ENCODE data around the gene EEF1A2.

The EEF1A2 gene

GRCh38 chr20:63537525-63538203, 38.8 kb upstream of the EEF1A2 start:
- Histone ChIP-seq H3K4me3 (ENCODE audit: low read length in 2 of 2) (peak overlapping the region in 1 of 2 donors; percentile 27), H3K9ac (ENCODE audit: low read depth, low read length, poor library complexity) (peak overlapping the region; percentile 81), H4K8ac (ENCODE audit: low read depth, low read length) (peak overlapping the region; percentile 17), H4K91ac (ENCODE audit: low read depth, low read length, poor library complexity) (no peak overlapping the region), H3K27me3 (ENCODE audit: control insufficient read depth in 3 of 3, insufficient read depth in 3 of 3, low read depth in 1 of 3, low read length in 3 of 3) (peaks cover 0 to 20% (median 0%) of the 10 kb centered on the region in 3 experiments), H3K4me2 (ENCODE audit: insufficient read depth, low read length, poor library complexity, severe bottlenecking) (peak overlapping the region; percentile 45), H2BK120ac (ENCODE audit: low read depth, low read length) (no peak overlapping the region), H3K14ac (ENCODE audit: low read length) (no peak overlapping the region), H3K79me1 (ENCODE audit: low read depth, low read length) (no peaks in the 10 kb centered on the region), H2BK12ac (ENCODE audit: low read length) (peak overlapping the region; percentile 100), H2AFZ (ENCODE audit: low read length) (peak overlapping the region; percentile 84), H3K9me3 (replicated peaks in 1 of 2; ENCODE audit: control insufficient read depth in 2 of 2, insufficient read depth in 1 of 2, low read depth in 1 of 2, low read length in 2 of 2) (no peaks in the 10 kb centered on the region), H2BK15ac (ENCODE audit: low read length) (peak overlapping the region; percentile 99), H3K36me3 (replicated peaks in 1 of 2; ENCODE audit: control insufficient read depth in 2 of 2, insufficient read depth in 2 of 2, low read length in 2 of 2) (no peaks in the 10 kb centered on the region), H3K23ac (ENCODE audit: low read depth, low read length, poor library complexity) (peak overlapping the region; percentile 80), H2AK5ac (ENCODE audit: low read depth, low read length) (peak overlapping the region; percentile 100), H3K4me1 (ENCODE audit: control insufficient read depth in 2 of 2, insufficient read depth in 1 of 2, low read depth in 1 of 2, low read length in 2 of 2) (peaks cover 16 to 21% of the 10 kb centered on the region in 2 donors), H3K4ac (ENCODE audit: low read length) (peak overlapping the region; percentile 76), H3K18ac (ENCODE audit: low read length) (peak overlapping the region; percentile 90), H2BK5ac (ENCODE audit: low read length) (peak overlapping the region; percentile 75), H3K27ac (replicated peaks; ENCODE audit: low read length) (no peak overlapping the region)
- WGBS, 2 donors (ENCODE audit: extremely low coverage in 2 of 2, insufficient read length in 2 of 2, insufficient replicate concordance in 1 of 2) = no CpG with 5 or more reads among the region's 34 CpGs
- DNase-seq (ENCODE audit: low spot score) = peak; percentile 82

- H2BK15ac ChIP-seq (ENCODE audit: low read length) = peak within 1 kb of the TSS; percentile 99
- H3K23ac ChIP-seq (ENCODE audit: low read depth, low read length, poor library complexity) = peak within 1 kb of the TSS; percentile 80
- H2BK120ac ChIP-seq (ENCODE audit: low read depth, low read length) = no peak within 1 kb of the TSS
- peak within 1 kb of the TSS; percentile 100 for H2AK5ac ChIP-seq (ENCODE audit: low read depth, low read length)
- peaks cover 16 to 21% of the 10 kb centered on the region in 2 donors for H3K4me1 ChIP-seq (ENCODE audit: control insufficient read depth in 2 of 2, insufficient read depth in 1 of 2, low read depth in 1 of 2, low read length in 2 of 2)
- H2BK5ac ChIP-seq (ENCODE audit: low read length) = peak within 1 kb of the TSS; percentile 75
- no peak within 1 kb of the TSS for H3K14ac ChIP-seq (ENCODE audit: low read length)
- peak within 1 kb of the TSS; percentile 84 for H2AFZ ChIP-seq (ENCODE audit: low read length)
- H3K4me2 ChIP-seq (ENCODE audit: insufficient read depth, low read length, poor library complexity, severe bottlenecking) = peak within 1 kb of the TSS; percentile 45
- H3K36me3 ChIP-seq (replicated peaks in 1 of 2; ENCODE audit: control insufficient read depth in 2 of 2, insufficient read depth in 2 of 2, low read length in 2 of 2) = no peaks in the 10 kb centered on the region
- H3K27ac ChIP-seq (replicated peaks; ENCODE audit: low read length) = no peak within 1 kb of the TSS
- peak within 1 kb of the TSS; percentile 100 for H2BK12ac ChIP-seq (ENCODE audit: low read length)
- no peaks in the 10 kb centered on the region for H3K79me1 ChIP-seq (ENCODE audit: low read depth, low read length)
- H3K27me3 ChIP-seq (ENCODE audit: control insufficient read depth in 3 of 3, insufficient read depth in 3 of 3, low read depth in 1 of 3, low read length in 3 of 3) = peaks cover 0 to 18% (median 0%) of the 10 kb centered on the region in 3 experiments
- H3K9ac ChIP-seq (ENCODE audit: low read depth, low read length, poor library complexity) = peak within 1 kb of the TSS; percentile 81
- peak within 1 kb of the TSS in 1 of 2 donors; percentile 27 for H3K4me3 ChIP-seq (ENCODE audit: low read length in 2 of 2)
- peak within 1 kb of the TSS; percentile 76 for H3K4ac ChIP-seq (ENCODE audit: low read length)
- peaks cover 0 to 1% of the 10 kb centered on the region in 2 donors for H3K9me3 ChIP-seq (replicated peaks in 1 of 2; ENCODE audit: control insufficient read depth in 2 of 2, insufficient read depth in 1 of 2, low read depth in 1 of 2, low read length in 2 of 2)
- peak within 1 kb of the TSS; percentile 43 for H4K8ac ChIP-seq (ENCODE audit: low read depth, low read length)
- H3K18ac ChIP-seq (ENCODE audit: low read length) = peak within 1 kb of the TSS; percentile 90
- no peak for DNase-seq (ENCODE audit: low spot score)
- H4K91ac ChIP-seq (ENCODE audit: low read depth, low read length, poor library complexity) = no peak within 1 kb of the TSS
- no CpG with 5 or more reads among the region's 29 CpGs for WGBS, 2 donors (ENCODE audit: extremely low coverage in 2 of 2, insufficient read length in 2 of 2, insufficient replicate concordance in 1 of 2)
These were observed 38.2 kb upstream of the EEF1A2 start, which contains the start of gene PTK6 for GRCh38 chr20:63536997-63537524. Gene PTK6, minus strand, starts transcription at chr20:63537376. Its CDS starts 62 bp downstream, at chr20:63537314.

- Histone ChIP-seq H3K14ac (ENCODE audit: low read length) (no peak overlapping the region), H2AFZ (ENCODE audit: low read length) (peak overlapping the region; percentile 53), H3K36me3 (replicated peaks in 1 of 2; ENCODE audit: control insufficient read depth in 2 of 2, insufficient read depth in 2 of 2, low read length in 2 of 2) (no peaks in the 10 kb centered on the region), H2BK15ac (ENCODE audit: low read length) (peak overlapping the region; percentile 97), H3K4me3 (ENCODE audit: low read length in 2 of 2) (no peak overlapping the region), H3K9ac (ENCODE audit: low read depth, low read length, poor library complexity) (peak overlapping the region; percentile 30), H4K8ac (ENCODE audit: low read depth, low read length) (no peak overlapping the region), H3K79me1 (ENCODE audit: low read depth, low read length) (no peaks in the 10 kb centered on the region), H4K91ac (ENCODE audit: low read depth, low read length, poor library complexity) (no peak overlapping the region), H2BK12ac (ENCODE audit: low read length) (peak overlapping the region; percentile 97), H2BK120ac (ENCODE audit: low read depth, low read length) (no peak overlapping the region), H3K4ac (ENCODE audit: low read length) (no peak overlapping the region), H2AK5ac (ENCODE audit: low read depth, low read length) (peak overlapping the region; percentile 100), H3K4me2 (ENCODE audit: insufficient read depth, low read length, poor library complexity, severe bottlenecking) (no peak overlapping the region), H3K18ac (ENCODE audit: low read length) (peak overlapping the region; percentile 20), H3K4me1 (ENCODE audit: control insufficient read depth in 2 of 2, insufficient read depth in 1 of 2, low read depth in 1 of 2, low read length in 2 of 2) (peaks cover 16 to 21% of the 10 kb centered on the region in 2 donors), H2BK5ac (ENCODE audit: low read length) (peak overlapping the region; percentile 44), H3K27ac (replicated peaks; ENCODE audit: low read length) (no peak overlapping the region), H3K27me3 (ENCODE audit: control insufficient read depth in 3 of 3, insufficient read depth in 3 of 3, low read depth in 1 of 3, low read length in 3 of 3) (peaks cover 0 to 16% (median 0%) of the 10 kb centered on the region in 3 experiments), H3K9me3 (replicated peaks in 1 of 2; ENCODE audit: control insufficient read depth in 2 of 2, insufficient read depth in 1 of 2, low read depth in 1 of 2, low read length in 2 of 2) (peaks cover 0 to 2% of the 10 kb centered on the region in 2 donors), H3K23ac (ENCODE audit: low read depth, low read length, poor library complexity) (peak overlapping the region; percentile 80)
- DNase-seq (ENCODE audit: low spot score) = peak; percentile 31
- WGBS, 2 donors (ENCODE audit: extremely low coverage in 2 of 2, insufficient read length in 2 of 2, insufficient replicate concordance in 1 of 2) = no CpG with 5 or more reads among the region's 35 CpGs
These were observed 37.5 kb upstream of the EEF1A2 start for GRCh38 chr20:63536241-63536977.

Data from neuronal stem cell (in vitro differentiated cells).